Natural killer cell (primary cell): ENCODE data around the gene TAS2R40. TPM values are rescaled to one million over a fixed set of nuclear protein-coding genes. Genes with fewer than 3 reads are reported as not detected.

Experiments used
- ATAC-seq, 3 donors: fragments of 150-1000 bp in 2 of 3; fragments of 200-7000 bp in 1 of 3; cut with Tn5 transposase; 1 replicate in 1 of 3; 2 replicates in 2 of 3; pipeline ENCODE4 v1.10.0; 2021; ENCODE audit warnings: mild to moderate bottlenecking in 2 of 3, moderate library complexity in 2 of 3
- DNase-seq, 2 donors: peaks; one replicate each; pipeline versions ENCODE4 v3.0.0 to v3.0.0-alpha.2; 2013 to 2021; ENCODE audit warnings: mixed read lengths in 1 of 2
- H3K27ac ChIP-seq: one replicate; pipeline ENCODE4 v1.5.1; 2013; ENCODE audit warnings: mild to moderate bottlenecking, low read length
- H3K27me3 ChIP-seq: one replicate; pipeline ENCODE4 v1.6.1; 2013; ENCODE audit warnings: low read length; ENCODE audit not compliant: control insufficient read depth, insufficient read depth
- H3K36me3 ChIP-seq: one replicate; pipeline ENCODE4 v1.6.1; 2013; ENCODE audit warnings: low read length; ENCODE audit not compliant: control insufficient read depth, insufficient read depth
- H3K4me1 ChIP-seq: one replicate; pipeline ENCODE4 v1.6.1; 2013; ENCODE audit warnings: low read length; ENCODE audit not compliant: control insufficient read depth, insufficient read depth
- H3K4me3 ChIP-seq: one replicate; pipeline ENCODE4 v1.5.1; 2013; ENCODE audit warnings: low read length
- H3K9me3 ChIP-seq: one replicate; pipeline ENCODE4 v1.6.1; 2013; ENCODE audit warnings: low read length; ENCODE audit not compliant: control insufficient read depth, insufficient read depth
- H3K27ac Mint-ChIP-seq, 2 donors: one replicate each; pipeline ENCODE4 v1.8.0; 2022; ENCODE audit warnings: mild to moderate bottlenecking in 2 of 2, mixed read lengths in 2 of 2, moderate library complexity in 1 of 2
- H3K27me3 Mint-ChIP-seq, 2 donors: one replicate each; pipeline ENCODE4 v1.8.0; 2022; ENCODE audit warnings: low read depth in 2 of 2, mixed read lengths in 2 of 2
- H3K36me3 Mint-ChIP-seq: one replicate; pipeline ENCODE4 v1.8.0; 2022; ENCODE audit warnings: mixed read lengths
- H3K4me1 Mint-ChIP-seq, 2 donors: one replicate each; pipeline ENCODE4 v1.8.0; 2022; ENCODE audit warnings: mixed read lengths in 2 of 2
- H3K4me3 Mint-ChIP-seq: one replicate; pipeline ENCODE4 v1.8.0; 2022; ENCODE audit warnings: mild to moderate bottlenecking, moderate library complexity, mixed read lengths
- H3K9me3 Mint-ChIP-seq, 2 donors: one replicate each; pipeline ENCODE4 v1.8.0; 2022; ENCODE audit warnings: mixed read lengths in 2 of 2
- CTCF ChIP-seq: fragments of 200-600 bp; IDR thresholded peaks from one replicate; pipeline ENCODE4 v1.8.0; 2022; ENCODE audit warnings: antibody characterized with exemption
- WGBS: methylation state at CpG from one replicate; pipeline ENCODE4 v1.1.7; 2013; ENCODE audit warnings: missing lambda C conversion rate; ENCODE audit not compliant: insufficient coverage; 5-methylcytosine and 5-hydroxymethylcytosine counted together
- intact Hi-C: fragments of 100-400 bp; cut with micrococcal nuclease; formaldehyde crosslinking; loops from one replicate; pipeline ENCODE4 v1.14.2; 2022
- total RNA-seq, 4 donors: library from RNA; stranded (reverse); fragments of 120-200 nt in 1 of 4; gene quantifications; one replicate each; pipeline versions ENCODE4 v1.2.3 to v1.2.4, GENCODE V29; 2013 to 2022

Gene TAS2R40
- total RNA-seq, 3 donors from 2014 or later (not counting 1 experiment from before 2014, with no cell fraction given): not detected

GRCh38 chr7:143235561-143235960, 13.7 kb downstream of the TAS2R40 start:
- H3K4me3 Mint-ChIP-seq: no peak overlapping the region
- H3K4me1 ChIP-seq: no peaks in the 10 kb centered on the region
- peaks cover 2 to 12% of the 10 kb centered on the region in 2 donors for H3K9me3 Mint-ChIP-seq
- ATAC-seq (no peak), DNase-seq (no peak)
- H3K4me1 Mint-ChIP-seq: no peaks in the 10 kb centered on the region
- no peaks in the 10 kb centered on the region for H3K36me3 ChIP-seq
- H3K27ac Mint-ChIP-seq: no peak overlapping the region
- H3K9me3 ChIP-seq: no peaks in the 10 kb centered on the region
- H3K4me3 ChIP-seq: no peak overlapping the region
- H3K36me3 Mint-ChIP-seq: peaks cover 22% of the 10 kb centered on the region
- no peak for TF ChIP-seq CTCF
- H3K27me3 Mint-ChIP-seq: peaks cover 16 to 35% of the 10 kb centered on the region in 2 donors
- WGBS: no CpG with 5 or more reads among the region's 1 CpG
- no peak overlapping the region for H3K27ac ChIP-seq
- intact Hi-C loops: no loop called here
- H3K27me3 ChIP-seq: no peaks in the 10 kb centered on the region

- H3K27me3 ChIP-seq: no peaks in the 10 kb centered on the region
- no peaks in the 10 kb centered on the region for H3K9me3 ChIP-seq
- H3K9me3 Mint-ChIP-seq: peaks cover 2 to 12% of the 10 kb centered on the region in 2 donors
- peaks cover 22% of the 10 kb centered on the region for H3K36me3 Mint-ChIP-seq
- ATAC-seq (no peak), DNase-seq (no peak)
- no peak overlapping the region for H3K4me3 Mint-ChIP-seq
- H3K4me3 ChIP-seq: no peak overlapping the region
- 83% methylated on average over 3 of the region's 3 CpGs for WGBS
- H3K27ac ChIP-seq: no peak overlapping the region
- H3K4me1 Mint-ChIP-seq: no peaks in the 10 kb centered on the region
- H3K36me3 ChIP-seq: no peaks in the 10 kb centered on the region
- peaks cover 3% of the 10 kb centered on the region for H3K4me1 ChIP-seq
- no peak overlapping the region for H3K27ac Mint-ChIP-seq
- no peak for TF ChIP-seq CTCF
- peaks cover 16 to 36% of the 10 kb centered on the region in 2 donors for H3K27me3 Mint-ChIP-seq
- intact Hi-C loops: no loop called here
These were observed 14.7 kb downstream of the TAS2R40 start for GRCh38 chr7:143236408-143236990.

- H3K27me3 Mint-ChIP-seq: peaks cover 20 to 41% of the 10 kb centered on the region in 2 donors
- H3K9me3 Mint-ChIP-seq: peaks cover 2 to 12% of the 10 kb centered on the region in 2 donors
- DNase-seq: no peak
- H3K9me3 ChIP-seq: no peaks in the 10 kb centered on the region
- no peak overlapping the region for H3K4me3 ChIP-seq
- H3K36me3 ChIP-seq: no peaks in the 10 kb centered on the region
- intact Hi-C loops: no loop called here
- H3K36me3 Mint-ChIP-seq: peaks cover 22% of the 10 kb centered on the region
- no peak overlapping the region for H3K27ac ChIP-seq
- H3K4me1 ChIP-seq: peaks cover 3% of the 10 kb centered on the region
- H3K4me3 Mint-ChIP-seq: no peak overlapping the region
- ATAC-seq: no peak
- no peaks in the 10 kb centered on the region for H3K4me1 Mint-ChIP-seq
- no peak for TF ChIP-seq CTCF
- no peak overlapping the region for H3K27ac Mint-ChIP-seq
- H3K27me3 ChIP-seq: no peaks in the 10 kb centered on the region
These were observed 15.5 kb downstream of the TAS2R40 start for GRCh38 chr7:143237366-143237765.
